Activated CD8-positive, alpha-beta memory T cell treated with anti-CD3 and anti-CD28 coated beads for 36 hours (primary cell): ENCODE data around the gene CABLES2. TPM values are rescaled to one million over a fixed set of nuclear protein-coding genes. Genes with fewer than 3 reads are reported as not detected.

ENCODE experiments used
- CTCF ChIA-PET: fragments of 350-600 bp; sonication (Branson Sonifier 250); formaldehyde crosslinking; loops from one replicate; lab custom pipeline; 2021; ENCODE audit warnings: antibody characterized with exemption; lab: Charles Lee
- POLR2A ChIA-PET: fragments of 350-600 bp; sonication (Branson Sonifier 250); formaldehyde crosslinking; loops from one replicate; lab custom pipeline; 2021; ENCODE audit warnings: antibody characterized with exemption; lab: Charles Lee
- total RNA-seq, 2 experiments: library from RNA; stranded (reverse); gene quantifications; one replicate each; pipeline ENCODE4 v1.2.3, GENCODE V29; 2021

CABLES2 gene
- total RNA-seq, 2 experiments from 2014 or later, result 7.7 to 8.8 TPM

GRCh38 chr20:62345681-62346370, 61.3 kb downstream of the CABLES2 start:
- CTCF ChIA-PET, result no interaction called here
- POLR2A ChIA-PET, result no interaction called here

DNA sequence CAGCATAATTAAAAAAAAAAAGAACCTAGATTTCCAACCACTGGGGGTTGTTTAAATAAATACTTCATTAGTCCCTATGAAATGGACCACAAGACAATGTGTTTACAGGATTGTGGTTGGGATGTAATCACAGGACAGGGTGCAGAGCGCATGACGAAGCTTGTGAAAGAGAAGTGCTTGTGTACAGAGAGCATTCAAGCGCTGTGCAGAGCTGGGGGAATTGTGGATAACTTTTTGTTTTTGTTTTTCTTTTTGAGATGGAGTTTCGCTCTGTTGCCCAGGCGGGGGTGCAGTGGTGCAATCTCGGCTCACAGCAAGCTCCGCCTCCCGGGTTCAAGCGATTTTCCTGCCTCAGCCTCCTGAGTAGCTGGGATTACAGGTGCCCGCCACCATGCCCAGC, 62.3 kb downstream of the CABLES2 start:
- ChIA-PET CTCF (no interaction called here), POLR2A (no interaction called here)

DNA sequence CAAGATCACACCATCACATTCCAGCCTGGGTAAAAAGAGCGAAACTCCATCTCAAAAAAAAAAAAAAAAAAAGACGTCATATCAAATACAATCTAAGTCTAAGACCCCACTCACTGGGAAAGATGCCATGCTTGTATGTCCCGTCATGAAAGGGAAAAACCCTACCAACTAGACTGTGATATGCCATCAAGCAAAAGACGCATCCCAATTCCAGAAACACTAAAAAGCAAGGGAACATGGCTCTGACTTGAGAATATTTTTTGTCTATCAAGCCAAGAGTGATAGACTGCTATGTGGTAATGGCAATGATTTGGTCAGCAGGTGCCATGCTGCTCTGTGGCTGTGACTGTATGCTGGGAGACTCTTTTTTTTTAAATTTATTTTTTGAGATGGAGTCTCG, 63.0 kb downstream of the CABLES2 start:
- CTCF ChIA-PET, result no interaction called here

GRCh38 chr20:62342910-62343309, 64.2 kb downstream of the CABLES2 start:
- ChIA-PET CTCF (no interaction called here), POLR2A (no interaction called here)

More for the DNA sequence above, 63.0 kb downstream of the CABLES2 start:
- POLR2A ChIA-PET, result interaction anchor here (0.6 kb wide), 1 partner anchor 26 kb away, joined by 3 read pairs; no protein-coding TSS in a partner anchor

DNA sequence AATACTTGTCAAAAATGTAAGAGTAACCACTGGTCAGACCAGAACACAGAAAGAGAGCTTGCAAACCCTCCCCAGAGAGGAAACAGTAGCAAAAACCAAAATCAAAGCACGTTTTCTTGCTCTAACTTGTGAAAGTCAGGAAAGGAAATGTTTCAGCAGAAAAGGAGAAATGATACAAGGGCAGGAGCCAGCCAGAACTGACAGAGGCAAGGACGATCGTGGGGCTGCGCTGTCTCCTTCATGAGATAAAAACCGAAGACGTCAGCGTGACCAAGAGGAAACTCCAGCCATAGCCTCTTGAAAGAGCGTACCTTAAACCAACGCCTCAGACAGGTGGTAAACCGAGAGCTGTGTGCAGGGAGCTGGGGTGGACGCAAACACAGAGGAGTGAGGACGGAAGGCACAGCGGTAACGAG, 67.4 kb downstream of the CABLES2 start:
- ChIA-PET POLR2A (no interaction called here), CTCF (no interaction called here)

Other genes with a start within 250 kb of the CABLES2 start
- 10 to 100 TPM; 45.0 to 45.8 TPM for gene MTG2, start 224.3 kb downstream of the CABLES2 start, total RNA-seq
- gene HRH3, start 187.0 kb downstream of the CABLES2 start, total RNA-seq, result not detected
- gene OSBPL2, start 168.8 kb downstream of the CABLES2 start, total RNA-seq, result 10 to 100 TPM; 17.9 to 21.2 TPM
- gene ADRM1, start 104.3 kb downstream of the CABLES2 start, total RNA-seq, result 100 to 1,000 TPM; 154 TPM
- gene LAMA5, start 40.0 kb downstream of the CABLES2 start, total RNA-seq, result 1 to 10 TPM in 1 of 2 experiments, under 1 TPM in 1; 0.30 to 1.0 TPM
- 1,000 to 10,000 TPM; 2,101 to 2,191 TPM for gene RPS21, start 20.2 kb downstream of the CABLES2 start, total RNA-seq
- not detected for gene RBBP8NL, start 20.3 kb upstream of the CABLES2 start, total RNA-seq
- gene GATA5, start 68.7 kb upstream of the CABLES2 start, total RNA-seq, result not detected
- 10 to 100 TPM; 60.9 to 65.4 TPM for gene SLCO4A1, start 235.2 kb upstream of the CABLES2 start, total RNA-seq